SIG-M5 treated with dmso at 0.1 percent for 504 hours (cell line): Measurements from ENCODE around the gene FZD10.
A peak's percentile ranks its signal among the peaks of the same experiment; 100 is the strongest.

Source experiments
- DNase-seq: peaks from one replicate; lab custom pipeline; 2025; ENCODE audit not compliant: unreplicated experiment; lab: John Stamatoyannopoulos, UW

The FZD10 gene

DNA sequence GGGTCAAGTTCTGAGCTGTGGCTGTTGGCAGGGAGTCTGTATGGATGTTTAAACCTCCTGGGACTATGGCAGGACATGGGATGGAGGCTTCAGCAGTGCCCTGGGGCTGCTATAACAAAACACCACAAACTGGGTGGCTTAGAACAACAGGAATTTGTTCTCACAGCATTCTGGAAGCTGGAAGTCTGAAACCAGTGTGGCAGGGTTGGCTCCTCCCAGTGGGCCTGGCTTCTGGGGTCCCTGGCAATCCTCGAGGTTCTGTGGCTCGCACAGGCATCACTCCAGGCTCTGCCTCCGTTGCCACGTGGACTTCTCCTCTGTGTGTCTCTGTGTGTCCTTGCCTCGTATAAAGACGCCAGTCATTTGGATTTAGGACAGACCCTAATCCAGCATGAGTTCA, 39.9 kb downstream of the FZD10 start:
- no peak for DNase-seq

DNA sequence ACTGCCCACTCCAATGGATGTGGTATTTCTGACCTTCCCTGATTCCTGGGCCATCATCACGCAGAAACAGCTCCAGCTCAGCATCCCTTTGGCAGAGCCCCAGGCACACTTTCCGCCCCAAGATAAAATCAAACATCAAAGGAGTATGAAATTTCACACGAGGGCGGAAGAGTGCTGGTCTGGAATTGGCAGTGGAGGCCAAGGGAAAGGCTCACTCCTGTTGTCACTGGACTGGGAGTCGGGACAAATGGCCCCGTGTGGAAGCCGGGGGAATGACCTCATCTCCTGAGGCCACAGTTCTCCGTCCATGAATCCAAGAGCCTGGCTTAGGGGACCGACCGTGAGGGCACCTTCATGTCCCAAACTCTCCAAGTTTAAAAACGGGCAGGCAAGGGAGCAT, 40.9 kb downstream of the FZD10 start:
- no peak for DNase-seq

DNA sequence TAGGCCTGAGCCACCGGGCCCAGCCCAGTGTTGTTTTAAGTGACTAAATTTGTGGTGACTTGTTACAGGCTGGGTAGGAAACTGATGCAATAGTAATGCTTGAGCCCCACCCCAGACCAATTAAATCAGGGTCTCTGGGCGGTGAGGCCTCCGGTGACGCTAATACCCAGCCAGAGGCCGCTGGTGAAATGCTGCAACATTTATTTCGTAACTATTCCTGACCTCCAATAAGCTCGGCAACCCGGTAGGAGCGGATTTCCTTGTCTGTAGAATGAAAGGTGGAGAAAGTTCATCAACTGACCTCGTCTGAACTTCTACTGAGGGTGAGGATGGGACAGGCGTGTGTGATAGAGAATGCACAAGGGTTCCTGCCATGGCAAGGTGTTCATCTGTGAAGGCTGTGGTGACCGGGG, 42.3 kb downstream of the FZD10 start:
- DNase-seq, result no peak

DNA sequence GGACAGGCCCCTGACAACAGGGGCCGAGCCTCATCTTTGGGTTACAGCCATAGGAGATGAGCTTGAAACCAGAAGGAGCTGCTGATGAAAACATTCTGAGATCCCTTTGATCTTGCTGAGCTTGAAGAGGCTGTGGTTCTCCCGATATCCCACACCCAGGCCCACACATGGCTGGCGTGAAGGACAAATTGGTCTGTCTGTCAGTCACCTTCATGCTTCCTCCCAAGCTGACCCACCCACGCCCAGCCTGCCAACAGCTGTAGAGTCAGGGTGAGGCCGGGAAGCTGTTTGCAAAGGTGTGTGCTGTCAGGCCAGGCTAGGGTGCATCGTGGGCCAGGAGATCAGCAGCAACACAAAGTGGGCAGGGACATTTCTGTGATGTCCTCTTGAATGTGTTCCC, 43.2 kb downstream of the FZD10 start:
- no peak for DNase-seq

DNA sequence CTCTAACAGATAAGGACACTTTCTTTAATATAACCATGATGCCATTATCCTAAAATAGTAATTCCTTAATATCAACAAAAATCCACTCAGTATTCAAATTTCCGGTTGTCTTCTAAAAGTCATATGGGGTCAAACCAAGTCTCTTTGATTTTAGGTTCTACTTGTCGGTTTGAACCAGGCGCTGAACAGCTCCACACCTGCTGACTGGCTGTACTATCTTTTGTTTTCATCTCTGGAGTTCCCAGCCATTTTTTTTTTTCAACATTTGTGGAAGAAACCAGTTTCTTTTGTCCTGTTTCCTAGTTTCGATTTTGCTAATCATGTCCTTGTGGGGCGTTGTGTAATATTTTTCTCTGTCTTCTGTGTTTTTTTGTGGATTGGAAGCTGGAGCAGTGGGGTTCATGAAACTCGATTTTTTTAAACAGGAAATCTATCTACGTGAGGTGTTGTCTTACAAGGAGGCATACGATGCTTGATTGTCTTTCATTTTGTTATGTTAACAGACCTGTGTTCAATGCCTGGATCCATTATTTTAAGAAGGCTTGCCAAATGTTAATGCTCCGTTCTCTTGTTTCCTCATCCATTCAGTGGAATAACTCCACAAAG, 50.2 kb downstream of the FZD10 start:
- DNase-seq, result peak; percentile 22

DNA sequence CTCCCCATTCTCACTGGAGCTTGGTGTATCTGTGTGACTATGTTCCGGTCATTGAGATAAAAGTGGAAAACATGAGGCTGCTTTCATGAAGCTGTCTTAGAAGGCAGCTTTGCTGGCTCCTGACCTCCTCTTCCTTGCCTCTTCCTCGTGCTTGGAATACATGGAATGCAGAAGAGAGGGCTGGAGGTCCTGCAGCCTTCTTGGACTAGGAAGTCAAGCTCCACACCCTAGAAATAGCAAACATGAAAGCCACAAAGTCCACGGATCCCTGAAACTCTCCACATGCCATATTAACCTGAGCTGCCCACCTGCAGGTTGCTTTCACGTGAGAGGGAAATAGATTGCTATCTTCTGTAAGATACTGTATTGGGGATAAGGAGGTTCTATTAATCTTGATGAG, 51.0 kb downstream of the FZD10 start:
- DNase-seq, result no peak

DNA sequence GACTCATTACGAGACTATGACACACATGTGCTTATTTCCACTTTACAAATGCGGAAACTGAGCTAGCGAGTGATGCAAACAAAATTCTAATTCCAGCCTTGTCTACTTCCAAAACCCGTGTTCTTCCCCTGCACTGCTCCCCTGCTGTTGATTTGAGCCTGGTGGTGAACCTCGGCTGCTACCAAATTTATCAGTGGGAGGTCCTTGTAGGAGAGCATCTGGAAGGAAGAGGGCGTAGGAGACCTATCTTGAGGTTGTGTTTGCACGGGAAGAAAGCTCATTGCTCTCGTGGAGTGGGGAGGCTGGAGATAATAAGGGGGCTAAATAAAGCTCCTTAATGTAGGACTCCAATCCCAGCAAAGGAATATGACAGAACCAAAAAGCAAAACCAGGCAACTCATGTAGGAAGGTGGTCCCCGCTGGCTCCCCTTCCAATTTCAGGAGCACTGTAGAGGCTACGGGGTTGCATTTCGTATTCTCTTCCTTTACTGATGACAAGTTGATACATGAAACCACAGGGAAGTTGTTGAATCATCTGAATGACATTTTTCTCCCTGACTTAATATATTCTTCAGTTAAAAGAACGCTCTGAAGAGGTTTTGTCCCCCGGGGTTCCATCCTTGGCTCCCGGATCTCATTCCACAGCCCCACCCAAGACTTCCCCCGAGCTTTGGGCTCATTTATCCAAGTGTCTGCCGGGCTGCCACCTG, 52.6 kb downstream of the FZD10 start:
- no peak for DNase-seq
